Suppressor macrophage treated with lipopolysaccharide for 4 hours (primary cell): ENCODE data around the gene NTF4.
A peak's percentile ranks its signal among the peaks of the same experiment; 100 is the strongest.
"Not testable (repeated sequence)": the region's sequence is repeated elsewhere in the genome, so short reads cannot be mapped to it uniquely, and the experiment has no call there.

ENCODE experiments used
- DNase-seq: peaks from one replicate; pipeline ENCODE4 v3.0.0-alpha.2; 2020

NTF4 gene

GRCh38 chr19:49086296-49086695 is 21.7 kb upstream of the NTF4 start:
- DNase-seq: no peak

DNA sequence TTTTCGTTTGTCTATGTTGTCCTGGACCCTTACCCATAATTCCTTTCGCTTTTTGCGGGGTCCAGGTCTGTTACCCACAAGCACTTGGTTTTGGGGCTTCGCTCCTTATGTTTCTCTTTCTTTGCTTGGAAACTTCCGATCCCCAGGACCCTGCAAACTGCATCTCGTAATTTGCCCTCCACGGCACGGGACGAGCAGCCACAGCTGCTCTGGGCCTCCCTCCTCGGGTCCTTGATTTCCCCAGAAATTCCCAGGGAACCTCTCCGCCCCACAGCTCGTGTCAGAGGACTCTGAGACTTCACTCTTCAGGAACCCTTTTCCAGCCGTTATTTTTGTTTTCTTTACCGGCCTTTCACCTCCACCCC is 21.2 kb upstream of the NTF4 start:
- no peak for DNase-seq

DNA sequence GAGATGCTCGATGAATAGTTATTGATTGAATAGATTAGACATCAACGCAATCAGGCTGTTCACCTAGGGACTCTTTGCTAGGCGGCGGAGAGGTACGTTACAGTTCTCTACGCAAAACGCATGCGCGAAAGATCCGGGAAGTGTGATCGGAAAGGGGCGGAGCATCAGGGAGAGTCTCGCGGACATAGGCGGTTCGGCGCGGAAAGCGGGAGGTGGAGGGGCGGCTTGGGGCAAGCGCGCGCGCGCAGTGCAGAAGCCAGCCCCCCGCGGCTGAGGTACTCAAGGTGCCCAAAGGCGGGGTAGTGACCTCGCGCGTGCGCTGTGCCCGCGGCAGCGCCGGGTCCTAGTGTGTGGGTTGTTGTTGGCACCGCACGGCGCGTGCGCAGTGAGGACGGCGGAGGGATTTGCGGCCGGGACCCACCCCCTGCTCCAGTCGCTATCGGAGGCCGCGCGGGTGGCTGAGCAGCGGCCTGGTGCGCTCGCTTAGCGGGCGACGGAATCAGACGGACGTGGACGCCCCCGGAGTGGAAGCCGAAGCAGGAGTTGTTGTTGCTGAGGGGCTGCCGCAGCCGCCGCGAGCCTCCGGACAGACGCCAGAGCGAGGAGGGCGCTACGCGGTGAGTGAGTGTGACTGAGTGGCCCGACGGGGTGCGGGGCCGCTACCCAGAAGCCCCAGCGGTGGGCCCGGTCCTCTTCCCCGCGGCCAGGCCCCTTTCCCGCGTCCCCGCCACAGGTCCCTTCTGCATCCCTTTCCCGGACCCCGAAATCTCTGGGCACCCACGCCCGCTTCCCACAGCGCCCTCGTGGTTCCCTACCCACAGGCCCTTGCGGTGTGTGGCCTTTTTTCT is 20.6 kb upstream of the NTF4 start, which contains the start of gene SNRNP70:
Gene SNRNP70 (plus strand): TSS at position 432 of the 848 bp plus-strand sequence. CDS start 964 bp downstream, outside the sequence.
- peak; percentile 100 for DNase-seq

- no peak for DNase-seq
These were observed 19.8 kb upstream of the NTF4 start for GRCh38 chr19:49084206-49085019.

GRCh38 chr19:49081273-49081672 is 16.7 kb upstream of the NTF4 start:
- no peak for DNase-seq

DNA sequence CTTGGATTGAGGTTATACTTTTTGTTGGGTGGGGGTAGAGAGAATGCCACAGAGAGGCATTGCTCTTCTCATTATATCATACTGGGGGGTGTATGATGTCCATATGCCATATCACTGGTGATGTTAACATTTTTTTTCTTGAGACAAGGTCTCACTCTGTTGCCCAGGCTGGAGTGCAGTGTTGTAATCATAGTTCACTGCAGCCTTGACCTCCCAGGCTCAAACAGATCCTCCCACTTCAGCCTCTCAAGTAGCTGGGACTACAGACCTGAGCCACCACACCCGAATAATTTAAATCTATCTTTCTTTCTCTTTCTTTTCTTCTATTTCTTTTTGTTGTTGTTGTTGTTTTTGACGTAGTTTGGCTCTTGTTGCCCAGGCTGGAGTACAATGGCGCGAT is 15.8 kb upstream of the NTF4 start:
- DNase-seq: no peak

DNA sequence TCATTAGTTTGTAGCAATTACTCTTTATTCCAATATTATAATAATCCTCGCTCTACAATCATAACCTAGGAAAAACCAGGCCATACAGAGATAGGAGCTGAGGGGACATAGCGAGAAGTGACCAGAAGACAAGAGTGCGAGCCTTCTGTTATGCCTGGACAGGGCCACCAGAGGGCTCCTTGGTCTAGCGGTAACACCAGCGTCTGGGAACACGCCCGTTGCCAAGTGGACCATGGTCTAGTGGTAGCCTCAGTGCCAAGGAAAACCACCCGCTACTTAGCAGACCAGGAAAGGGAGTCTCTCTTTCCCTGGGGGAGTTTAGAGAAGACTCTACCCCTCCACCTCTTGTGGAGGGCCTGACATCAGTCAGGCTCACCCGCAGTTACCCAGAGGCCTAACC is 10.3 kb upstream of the NTF4 start:
- DNase-seq: peak; percentile 33

- DNase-seq: no peak
These were observed 9.1 kb upstream of the NTF4 start for GRCh38 chr19:49073514-49074378.

DNA sequence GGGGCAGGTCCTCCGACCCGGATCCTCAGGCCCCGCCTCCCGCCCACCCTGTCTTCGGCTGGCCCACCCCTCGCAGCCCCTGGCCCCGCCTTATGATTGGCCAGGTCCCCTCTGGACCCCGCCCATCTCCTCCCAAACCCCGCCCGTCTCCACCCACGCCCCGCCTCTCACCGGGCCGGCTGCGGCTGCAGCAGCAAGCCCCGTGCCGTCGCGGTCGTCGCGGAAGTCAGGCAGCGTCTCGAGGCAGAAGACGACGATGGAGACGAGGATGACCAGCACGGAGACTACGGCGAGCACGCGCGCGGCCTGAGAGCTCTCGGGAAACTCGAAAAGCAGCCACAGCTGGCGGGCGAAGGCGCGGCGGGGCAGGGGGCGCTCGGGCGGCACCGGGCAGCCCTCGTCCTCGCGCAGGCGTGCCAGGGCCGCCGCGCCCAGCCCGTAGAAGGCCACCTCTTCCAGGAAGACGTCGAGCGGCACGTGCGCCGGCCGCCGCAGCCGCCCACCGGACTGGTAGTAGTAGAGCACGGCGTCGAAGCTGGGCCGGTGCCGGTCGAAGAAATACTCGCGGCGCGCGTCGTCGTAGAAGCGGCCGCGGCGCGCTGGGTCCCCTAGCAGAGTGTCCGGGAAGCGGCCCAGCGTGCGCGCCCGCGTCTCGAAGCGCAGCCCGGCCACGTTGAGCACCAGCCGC is 7.4 kb upstream of the NTF4 start:
- no peak for DNase-seq

DNA sequence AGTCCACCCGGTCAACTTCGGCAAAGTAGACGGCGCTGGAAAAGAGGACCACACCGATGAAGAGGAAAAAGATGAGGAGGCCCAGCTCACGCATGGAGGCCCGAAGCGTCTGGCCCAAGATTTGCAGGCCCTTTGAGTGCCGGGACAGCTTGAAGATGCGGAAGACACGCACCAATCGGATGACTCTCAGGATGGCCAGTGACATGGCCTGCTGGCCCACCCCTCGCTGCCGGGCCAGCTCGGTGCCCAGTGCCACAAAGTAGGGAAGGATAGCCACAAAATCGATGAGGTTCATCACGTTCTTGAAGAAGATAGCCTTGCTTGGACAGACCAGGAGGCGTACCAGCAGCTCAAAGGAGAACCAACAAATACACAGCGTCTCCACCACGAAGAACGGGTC is 5.8 kb upstream of the NTF4 start:
- no peak for DNase-seq

DNA sequence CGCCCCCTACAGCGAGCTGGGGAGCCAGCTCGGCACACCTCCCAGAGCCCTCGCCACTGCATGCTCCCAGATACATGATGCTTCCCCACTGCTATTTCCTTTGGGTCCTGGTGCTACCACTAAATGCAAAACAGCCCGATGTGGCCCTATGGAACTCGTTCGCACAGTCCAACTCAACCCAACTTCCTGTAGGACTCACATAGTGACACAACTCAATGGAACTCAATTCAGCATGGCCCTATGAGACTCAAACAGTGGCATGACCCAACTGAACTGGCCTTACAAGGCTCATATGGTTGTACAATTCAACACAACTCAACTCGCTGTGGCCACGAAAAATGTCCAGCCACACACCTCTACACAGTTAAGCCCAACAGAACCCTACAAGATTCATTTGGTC is 4.4 kb upstream of the NTF4 start:
- no peak for DNase-seq

- DNase-seq: no peak
These were observed 2.9 kb upstream of the NTF4 start for GRCh38 chr19:49067554-49067953.

- DNase-seq: no peak
These were observed 1.4 kb upstream of the NTF4 start for GRCh38 chr19:49065905-49066512.

GRCh38 chr19:49064029-49064629 is 489 bp downstream of the NTF4 start:
- DNase-seq: no peak

- no peak for DNase-seq
These were observed 3.2 kb downstream of the NTF4 start for GRCh38 chr19:49061445-49061844.

DNA sequence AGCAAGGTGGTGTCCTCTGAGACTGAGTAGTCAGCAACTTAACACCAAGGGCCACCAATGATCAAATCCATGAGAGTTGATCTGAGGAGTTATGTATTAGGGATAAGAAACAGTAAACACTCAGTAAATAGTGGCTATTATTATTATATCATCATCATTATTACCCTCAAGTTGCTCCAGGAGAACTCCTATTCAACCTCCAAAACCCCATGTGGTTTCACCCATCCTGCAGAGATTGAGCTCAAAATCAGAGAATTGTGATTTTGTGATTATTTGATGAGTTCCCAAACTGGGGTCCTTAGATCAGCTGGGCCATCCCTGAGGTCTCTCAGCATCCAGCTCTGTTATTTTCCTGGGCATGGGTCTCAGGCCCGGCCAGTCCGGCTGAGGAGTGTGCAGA is 3.6 kb downstream of the NTF4 start:
- DNase-seq: no peak

GRCh38 chr19:49059053-49059452 is 5.6 kb downstream of the NTF4 start:
- no peak for DNase-seq

DNA sequence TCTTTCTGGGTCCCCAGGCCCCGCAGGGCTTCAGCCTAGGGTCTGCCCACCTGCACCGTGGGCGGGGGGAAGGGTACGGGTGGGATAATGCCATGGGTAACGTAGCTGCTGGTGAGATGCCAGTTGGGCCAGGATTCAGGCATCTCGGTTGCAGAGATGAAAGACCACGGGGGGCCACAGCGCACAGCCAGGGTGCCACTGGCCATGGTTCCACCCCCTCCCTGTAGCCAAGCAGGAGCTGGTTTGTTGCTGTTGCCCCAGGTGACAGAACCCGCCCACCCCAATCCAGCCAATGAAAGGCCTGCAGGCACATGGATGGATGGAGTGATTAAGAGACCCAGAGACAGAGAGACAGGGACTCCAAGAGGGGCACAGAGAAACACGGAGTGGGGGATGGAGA is 6.1 kb downstream of the NTF4 start:
- no peak for DNase-seq

DNA sequence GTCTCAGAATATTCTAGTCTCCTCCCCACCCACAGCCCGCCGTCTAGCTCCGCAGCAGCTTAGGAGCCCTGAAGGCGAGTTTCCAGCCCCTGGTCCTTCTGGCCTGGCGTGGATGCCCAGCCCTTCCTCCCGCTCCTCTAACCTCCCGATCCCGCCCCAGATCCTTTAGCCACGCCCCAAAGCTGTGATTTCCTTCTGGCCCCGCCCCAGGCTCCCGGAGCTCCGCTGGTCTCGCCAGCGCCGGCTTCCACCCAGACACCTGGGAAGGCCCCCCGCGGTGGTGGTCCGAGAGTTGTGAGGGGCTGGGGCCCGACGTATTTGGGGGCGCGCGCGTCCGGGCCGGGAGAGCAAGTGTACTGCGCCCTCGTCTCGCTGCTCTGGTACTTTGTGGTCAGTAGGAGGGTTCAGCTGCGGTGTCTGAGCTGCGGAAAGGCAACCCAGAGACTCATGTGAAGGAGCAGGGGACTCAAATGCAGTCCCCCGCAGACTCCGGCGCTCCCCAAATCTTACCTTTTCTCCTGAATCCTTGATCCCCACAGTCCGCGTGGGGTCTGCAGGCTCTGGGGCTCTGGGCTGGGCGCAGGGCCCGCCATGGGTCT is 6.9 kb downstream of the NTF4 start, which contains the start of gene CGB7:
Gene CGB7 (minus strand): TSS at position 114 of the 599 bp plus-strand sequence. CDS start 2,374 bp downstream, outside the sequence.
- peak; percentile 63 for DNase-seq

DNA sequence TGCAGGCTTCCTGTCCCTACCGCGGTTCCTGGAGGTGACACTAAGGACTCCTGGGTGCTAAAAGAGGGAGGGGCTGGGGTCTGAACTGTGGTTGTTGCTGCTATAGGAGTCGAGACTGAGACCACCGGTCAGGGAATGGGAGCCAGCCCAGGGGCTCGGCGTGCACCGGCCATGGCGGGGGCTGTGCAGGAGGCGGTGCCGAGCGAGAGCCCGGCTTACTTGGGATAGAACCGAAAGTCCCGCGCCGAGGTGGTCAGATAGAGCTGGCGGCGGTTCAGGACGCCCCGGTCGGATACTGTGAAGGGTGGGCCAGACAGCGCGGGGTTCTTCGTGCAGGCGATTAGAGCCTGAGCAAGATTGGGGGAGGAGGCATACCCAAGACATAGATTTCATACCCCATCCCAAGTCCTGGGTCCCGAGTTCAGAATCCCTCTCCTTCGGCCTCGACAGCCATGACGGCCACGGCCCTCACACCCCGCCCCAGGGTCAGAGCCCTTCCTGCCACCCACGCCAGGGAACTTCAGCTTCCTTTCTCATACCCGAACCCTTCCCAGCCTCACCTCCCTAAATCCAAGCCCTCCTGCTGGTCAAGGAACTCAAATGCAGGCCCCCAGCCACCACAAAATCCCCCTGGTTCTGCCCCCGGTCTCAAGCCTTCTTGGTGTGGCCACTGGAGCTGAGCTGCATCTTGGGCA is 7.6 kb downstream of the NTF4 start:
- DNase-seq: not testable (repeated sequence)
